Spleen (tissue), 11 donors: ENCODE measurements around the gene NBEA. TPM values are rescaled to one million over a fixed set of nuclear protein-coding genes. Genes with fewer than 3 reads are reported as not detected.

Source experiments
- DNase-seq: peaks from one replicate; pipeline ENCODE4 v3.0.0-alpha.2; 2020
- H3K27ac ChIP-seq, 8 donors: fragments of 200-600 bp; sonication (generic) in 7 of 8; 1 replicate in 4 of 8; 2 replicates in 4 of 8; pipeline versions ENCODE4 v1.5.0 to v1.8.0; 2016 to 2021; ENCODE audit warnings: inconsistent platforms in 4 of 8, mild to moderate bottlenecking in 4 of 8, moderate library complexity in 1 of 8
- H3K27me3 ChIP-seq, 7 donors: fragments of 200-600 bp; sonication (generic) in 6 of 7; replicated peaks in 1 of 7; 1 replicate in 4 of 7; 2 replicates in 3 of 7; pipeline versions ENCODE4 v1.5.0 to v1.8.0; 2016 to 2021; ENCODE audit warnings: inconsistent platforms in 3 of 7, mild to moderate bottlenecking in 1 of 7
- H3K36me3 ChIP-seq, 6 donors: fragments of 200-600 bp; sonication (generic) in 5 of 6; 1 replicate in 4 of 6; 2 replicates in 2 of 6; pipeline versions ENCODE4 v1.5.0 to v1.8.0; 2016 to 2021; ENCODE audit warnings: inconsistent platforms in 2 of 6
- H3K4me1 ChIP-seq, 6 donors: fragments of 200-600 bp; sonication (generic) in 5 of 6; 1 replicate in 3 of 6; 2 replicates in 3 of 6; pipeline versions ENCODE4 v1.5.0 to v1.8.0; 2016 to 2021; ENCODE audit warnings: inconsistent platforms in 3 of 6
- H3K4me3 ChIP-seq, 8 donors: fragments of 200-600 bp; sonication (generic) in 7 of 8; 1 replicate in 4 of 8; 2 replicates in 4 of 8; pipeline versions ENCODE4 v1.5.0 to v1.8.0; 2016 to 2021; ENCODE audit warnings: inconsistent platforms in 4 of 8, mild to moderate bottlenecking in 4 of 8, moderate library complexity in 2 of 8
- H3K9me3 ChIP-seq, 8 donors: fragments of 200-600 bp; sonication (generic) in 7 of 8; 1 replicate in 4 of 8; 2 replicates in 4 of 8; pipeline versions ENCODE4 v1.5.0 to v1.8.0; 2016 to 2021; ENCODE audit warnings: inconsistent platforms in 4 of 8
- POLR2A ChIP-seq, 3 donors: fragments of 450-650 bp; IDR thresholded peaks; one replicate each; pipeline ENCODE4 v1.5.1; 2017; ENCODE audit warnings: antibody characterized with exemption in 3 of 3, mild to moderate bottlenecking in 1 of 3
- POLR2AphosphoS5 ChIP-seq, 3 donors: sonication (generic); formaldehyde crosslinking; IDR thresholded peaks; one replicate each; pipeline ENCODE4 v1.5.1; 2017; ENCODE audit warnings: antibody characterized with exemption in 3 of 3
- WGBS, 5 donors: extraction: QIAGEN DNeasy Blood & Tissue Kit in 3 of 5; methylation state at CpG; one replicate each; pipeline versions ENCODE4 v1.1.5 to v1.1.7; 2013 to 2018; 5-methylcytosine and 5-hydroxymethylcytosine counted together
- intact Hi-C: fragments of 100-400 bp; cut with DNase I; formaldehyde crosslinking; loops from one replicate; pipeline ENCODE4 v1.15.0; 2023; ENCODE audit warnings: low total_unique reads
- polyA plus RNA-seq, 3 donors: library from polyadenylated mRNA; stranded (reverse); fragments of 200-250 nt; gene quantifications; one replicate each; pipeline ENCODE4 v1.2.1, GENCODE V29; 2013
- total RNA-seq, 7 donors: library from RNA; depleted of rRNA in 3 of 7; stranded (reverse); fragments of >200 nt in 3 of 7; fragmentation: NEBNext Ultra II Directional in 4 of 7; extraction: Animal tissue kit (Norgen Biotek cat#: 25700) in 4 of 7; gene quantifications; one replicate each; pipeline versions ENCODE4 v1.1.0 to v1.2.1, GENCODE V29; 2016 to 2021
- TF ChIP-seq, protein P1 (sequence below), 11 experiments: fragments of 200-600 bp in 7 of 11; fragments of 450-650 bp in 4 of 11; sonication (generic) in 4 of 11; IDR thresholded peaks in 8 of 11; conservative IDR thresholded peaks in 3 of 11; 1 replicate in 7 of 11; 2 replicates in 4 of 11; pipeline versions ENCODE4 v1.4.0 to v1.8.0; 2016 to 2021; ENCODE audit warnings: antibody characterized with exemption in 11 of 11, inconsistent platforms in 4 of 11, mild to moderate bottlenecking in 1 of 11
- donor health status: healthy with polysubstance abuse.
- donor health status: DM: no; HTN: no; CAD: no; lungs with moderate emphysema.
- donor health status: DM: no; HTN: no; CAD: no.
- donor health status: Bipolar disorder and iron deficiency.
- donor health status: healthy.
- donor health status: DM: no; HTN: no; CAD: no.
- donor health status: DM: yes; HTN: yes; CAD: no.

NBEA gene
- total and polyA plus RNA-seq, 10 donors = 1.8 to 27.7 (median 12.9) TPM

DNA sequence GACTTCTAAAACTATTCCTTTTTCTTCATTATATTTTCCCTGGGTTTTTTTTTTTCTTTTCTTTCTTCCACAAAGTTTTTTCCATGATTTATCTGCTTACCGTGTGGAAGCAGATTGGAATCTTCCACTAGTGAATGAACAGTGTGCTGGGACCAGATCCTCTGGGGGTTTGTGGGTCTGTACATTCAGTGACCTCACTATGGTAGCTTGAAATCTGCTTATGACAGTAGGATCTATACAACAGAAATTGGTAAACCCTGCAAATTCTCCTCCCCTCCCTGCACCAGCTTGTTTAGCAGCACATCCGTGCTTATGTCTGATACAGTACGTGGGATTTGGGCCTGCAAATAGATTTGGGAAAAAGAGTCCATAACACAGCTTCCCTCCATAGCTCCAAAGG, 560.4 kb downstream of the NBEA start:
- no peaks in the 10 kb centered on the region for H3K36me3 ChIP-seq
- 62 to 76% (median 71%) methylated on average over 3 of the region's 3 CpGs for WGBS, 5 donors
- H3K4me3 ChIP-seq = no peak overlapping the region
- H3K4me1 ChIP-seq = no peaks in the 10 kb centered on the region
- DNase-seq = no peak
- TF ChIP-seq POLR2A (IDR thresholded peaks at IDR 0.05) = no peak
- H3K27me3 ChIP-seq = no peaks in the 10 kb centered on the region
- no peak overlapping the region for H3K27ac ChIP-seq
- H3K9me3 ChIP-seq = no peaks in the 10 kb centered on the region
- intact Hi-C loops = no loop called here

- Histone ChIP-seq H3K4me3 (no peak overlapping the region), H3K4me1 (no peaks in the 10 kb centered on the region), H3K9me3 (no peaks in the 10 kb centered on the region), H3K27me3 (no peaks in the 10 kb centered on the region), H3K36me3 (no peaks in the 10 kb centered on the region), H3K27ac (no peak overlapping the region)
- no peak for TF ChIP-seq POLR2A (IDR thresholded peaks at IDR 0.05)
- TF ChIP-seq POLR2AphosphoS5 (IDR thresholded peaks at IDR 0.05) = no peak
- TF ChIP-seq, protein P1, sequence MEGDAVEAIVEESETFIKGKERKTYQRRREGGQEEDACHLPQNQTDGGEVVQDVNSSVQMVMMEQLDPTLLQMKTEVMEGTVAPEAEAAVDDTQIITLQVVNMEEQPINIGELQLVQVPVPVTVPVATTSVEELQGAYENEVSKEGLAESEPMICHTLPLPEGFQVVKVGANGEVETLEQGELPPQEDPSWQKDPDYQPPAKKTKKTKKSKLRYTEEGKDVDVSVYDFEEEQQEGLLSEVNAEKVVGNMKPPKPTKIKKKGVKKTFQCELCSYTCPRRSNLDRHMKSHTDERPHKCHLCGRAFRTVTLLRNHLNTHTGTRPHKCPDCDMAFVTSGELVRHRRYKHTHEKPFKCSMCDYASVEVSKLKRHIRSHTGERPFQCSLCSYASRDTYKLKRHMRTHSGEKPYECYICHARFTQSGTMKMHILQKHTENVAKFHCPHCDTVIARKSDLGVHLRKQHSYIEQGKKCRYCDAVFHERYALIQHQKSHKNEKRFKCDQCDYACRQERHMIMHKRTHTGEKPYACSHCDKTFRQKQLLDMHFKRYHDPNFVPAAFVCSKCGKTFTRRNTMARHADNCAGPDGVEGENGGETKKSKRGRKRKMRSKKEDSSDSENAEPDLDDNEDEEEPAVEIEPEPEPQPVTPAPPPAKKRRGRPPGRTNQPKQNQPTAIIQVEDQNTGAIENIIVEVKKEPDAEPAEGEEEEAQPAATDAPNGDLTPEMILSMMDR (IDR thresholded peaks at IDR 0.05 in 8 of 11, conservative IDR thresholded peaks at IDR 0.05 in 3 of 11) = no peak
- no peak for DNase-seq
- intact Hi-C loops = no loop called here
- 29 to 45% (median 40%) methylated on average over 5 of the region's 5 CpGs for WGBS, 5 donors
Measured at GRCh38 chr13:35512271-35512920, 570.3 kb downstream of the NBEA start.

DNA sequence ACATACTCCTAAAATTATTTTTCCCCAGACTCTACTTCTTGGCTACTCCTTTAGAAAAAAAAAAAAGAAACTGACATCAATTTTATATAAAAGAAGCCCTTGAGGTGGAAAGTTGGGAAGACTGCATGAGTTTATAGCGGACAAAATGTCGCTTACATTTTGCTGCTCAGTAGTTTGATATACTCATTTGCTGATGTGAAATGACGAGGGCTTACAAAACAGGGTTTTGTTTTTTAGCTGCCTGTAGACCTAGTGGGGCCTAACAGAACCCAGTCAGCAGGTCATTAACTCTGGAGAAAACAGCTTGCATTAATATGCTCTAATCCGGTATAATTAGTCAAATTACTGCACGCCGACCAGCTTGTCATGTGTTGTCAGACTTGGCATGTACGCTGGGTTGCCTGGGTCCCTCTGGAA, 572.0 kb downstream of the NBEA start:
- no peak overlapping the region for H3K27ac ChIP-seq
- TF ChIP-seq, protein P1 (IDR thresholded peaks at IDR 0.05 in 8 of 11, conservative IDR thresholded peaks at IDR 0.05 in 3 of 11) = no peak
- TF ChIP-seq POLR2A (IDR thresholded peaks at IDR 0.05) (no peak), POLR2AphosphoS5 (IDR thresholded peaks at IDR 0.05) (no peak)
- no peak overlapping the region for H3K4me3 ChIP-seq
- H3K36me3 ChIP-seq = no peaks in the 10 kb centered on the region
- H3K9me3 ChIP-seq = no peaks in the 10 kb centered on the region
- no peaks in the 10 kb centered on the region for H3K4me1 ChIP-seq
- WGBS, 5 donors = 88 to 95% (median 95%) methylated on average over 7 of the region's 7 CpGs
- no peaks in the 10 kb centered on the region for H3K27me3 ChIP-seq
- intact Hi-C loops = no loop called here
- no peak for DNase-seq

- TF ChIP-seq POLR2A (IDR thresholded peaks at IDR 0.05) (no peak), POLR2AphosphoS5 (IDR thresholded peaks at IDR 0.05) (no peak)
- TF ChIP-seq, protein P1 (IDR thresholded peaks at IDR 0.05 in 8 of 11, conservative IDR thresholded peaks at IDR 0.05 in 3 of 11) = no peak
- intact Hi-C loops = no loop called here
- no peaks in the 10 kb centered on the region for H3K9me3 ChIP-seq
- H3K4me3 ChIP-seq = no peak overlapping the region
- H3K27ac ChIP-seq = no peak overlapping the region
- no peak for DNase-seq
- H3K4me1 ChIP-seq = no peaks in the 10 kb centered on the region
- WGBS, 5 donors = 76 to 86% (median 84%) methylated on average over 6 of the region's 6 CpGs
- H3K27me3 ChIP-seq = no peaks in the 10 kb centered on the region
- H3K36me3 ChIP-seq = no peaks in the 10 kb centered on the region
Measured at GRCh38 chr13:35514801-35515502, 572.9 kb downstream of the NBEA start.
